Suppressor macrophage treated with lipopolysaccharide for 1 hour (primary cell): ENCODE results near the gene PLEKHA5.
"Not testable (repeated sequence)": the region's sequence is repeated elsewhere in the genome, so short reads cannot be mapped to it uniquely, and the experiment has no call there.

Experiments used
- DNase-seq, 3 donors: peaks; one replicate each; pipeline ENCODE4 v3.0.0-alpha.2; 2020 to 2022

The PLEKHA5 gene, protein sequence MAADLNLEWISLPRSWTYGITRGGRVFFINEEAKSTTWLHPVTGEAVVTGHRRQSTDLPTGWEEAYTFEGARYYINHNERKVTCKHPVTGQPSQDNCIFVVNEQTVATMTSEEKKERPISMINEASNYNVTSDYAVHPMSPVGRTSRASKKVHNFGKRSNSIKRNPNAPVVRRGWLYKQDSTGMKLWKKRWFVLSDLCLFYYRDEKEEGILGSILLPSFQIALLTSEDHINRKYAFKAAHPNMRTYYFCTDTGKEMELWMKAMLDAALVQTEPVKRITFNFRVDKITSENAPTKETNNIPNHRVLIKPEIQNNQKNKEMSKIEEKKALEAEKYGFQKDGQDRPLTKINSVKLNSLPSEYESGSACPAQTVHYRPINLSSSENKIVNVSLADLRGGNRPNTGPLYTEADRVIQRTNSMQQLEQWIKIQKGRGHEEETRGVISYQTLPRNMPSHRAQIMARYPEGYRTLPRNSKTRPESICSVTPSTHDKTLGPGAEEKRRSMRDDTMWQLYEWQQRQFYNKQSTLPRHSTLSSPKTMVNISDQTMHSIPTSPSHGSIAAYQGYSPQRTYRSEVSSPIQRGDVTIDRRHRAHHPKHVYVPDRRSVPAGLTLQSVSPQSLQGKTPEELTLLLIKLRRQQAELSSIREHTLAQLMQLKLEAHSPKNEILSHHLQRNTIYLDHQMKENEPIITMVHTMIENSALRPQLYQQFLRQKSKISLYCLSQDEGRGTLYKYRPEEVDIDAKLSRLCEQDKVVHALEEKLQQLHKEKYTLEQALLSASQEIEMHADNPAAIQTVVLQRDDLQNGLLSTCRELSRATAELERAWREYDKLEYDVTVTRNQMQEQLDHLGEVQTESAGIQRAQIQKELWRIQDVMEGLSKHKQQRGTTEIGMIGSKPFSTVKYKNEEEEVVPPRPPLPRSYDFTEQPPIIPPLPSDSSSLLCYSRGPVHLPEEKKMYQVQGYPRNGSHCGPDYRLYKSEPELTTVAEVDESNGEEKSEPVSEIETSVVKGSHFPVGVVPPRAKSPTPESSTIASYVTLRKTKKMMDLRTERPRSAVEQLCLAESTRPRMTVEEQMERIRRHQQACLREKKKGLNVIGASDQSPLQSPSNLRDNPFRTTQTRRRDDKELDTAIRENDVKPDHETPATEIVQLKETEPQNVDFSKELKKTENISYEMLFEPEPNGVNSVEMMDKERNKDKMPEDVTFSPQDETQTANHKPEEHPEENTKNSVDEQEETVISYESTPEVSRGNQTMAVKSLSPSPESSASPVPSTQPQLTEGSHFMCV

DNA sequence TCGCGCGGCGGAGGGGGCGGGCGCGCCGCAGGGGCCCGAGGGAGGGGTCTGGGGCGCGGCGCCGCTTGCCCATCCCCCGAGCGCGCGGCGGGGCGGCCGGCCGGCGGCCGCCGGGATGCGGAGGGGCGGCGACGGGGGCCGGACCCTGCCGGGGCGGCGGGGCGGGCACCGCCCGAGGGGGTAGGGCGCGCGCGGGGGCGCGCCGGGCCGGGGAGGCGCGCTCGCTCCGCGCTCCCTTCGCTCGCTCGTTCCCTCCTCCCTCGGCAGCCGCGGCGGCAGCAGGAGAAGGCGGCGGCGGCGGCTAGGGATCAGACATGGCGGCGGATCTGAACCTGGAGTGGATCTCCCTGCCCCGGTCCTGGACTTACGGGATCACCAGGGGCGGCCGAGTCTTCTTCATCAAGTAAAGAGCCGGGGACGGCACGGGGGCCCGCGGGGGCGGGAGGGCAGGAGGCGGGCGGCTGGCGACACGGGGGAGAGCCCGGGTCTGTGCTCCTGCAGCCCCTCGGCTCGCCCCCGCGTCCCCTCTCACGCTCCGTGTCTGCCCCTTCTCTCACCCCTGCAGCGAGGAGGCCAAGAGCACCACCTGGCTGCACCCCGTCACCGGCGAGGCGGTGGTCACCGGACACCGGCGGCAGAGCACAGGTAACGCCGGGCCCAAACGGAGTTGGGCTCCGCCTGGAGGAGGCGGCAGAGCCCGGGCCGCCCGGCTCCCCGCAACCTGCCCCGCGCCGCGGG, at the start of gene PLEKHA5:
PLEKHA5 (plus strand) TSS at position 248 of the 738 bp plus-strand sequence; CDS start at position 315, 67 bp downstream.
- DNase-seq: peak; percentile 65 to 90 (median 80)

DNA sequence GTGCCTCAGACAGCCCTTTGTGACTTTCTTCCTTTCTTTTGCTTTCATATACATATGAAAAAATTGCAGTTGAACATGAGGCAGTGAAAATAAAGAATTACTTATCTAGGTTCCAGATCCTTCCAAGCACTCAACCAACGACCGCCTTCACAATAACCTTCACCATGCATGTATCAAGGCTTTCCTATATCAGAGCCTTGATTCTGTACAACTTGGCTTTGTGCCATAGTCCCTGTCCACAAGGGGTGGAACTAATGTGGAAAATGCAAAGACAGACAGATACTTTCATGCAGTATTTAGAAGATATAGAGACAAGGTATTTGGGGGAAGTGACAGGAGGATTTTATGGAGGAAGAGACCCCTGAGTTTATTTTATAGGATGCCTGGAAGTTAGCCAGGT, 48.6 kb upstream of the PLEKHA5 start:
- DNase-seq: no peak

DNA sequence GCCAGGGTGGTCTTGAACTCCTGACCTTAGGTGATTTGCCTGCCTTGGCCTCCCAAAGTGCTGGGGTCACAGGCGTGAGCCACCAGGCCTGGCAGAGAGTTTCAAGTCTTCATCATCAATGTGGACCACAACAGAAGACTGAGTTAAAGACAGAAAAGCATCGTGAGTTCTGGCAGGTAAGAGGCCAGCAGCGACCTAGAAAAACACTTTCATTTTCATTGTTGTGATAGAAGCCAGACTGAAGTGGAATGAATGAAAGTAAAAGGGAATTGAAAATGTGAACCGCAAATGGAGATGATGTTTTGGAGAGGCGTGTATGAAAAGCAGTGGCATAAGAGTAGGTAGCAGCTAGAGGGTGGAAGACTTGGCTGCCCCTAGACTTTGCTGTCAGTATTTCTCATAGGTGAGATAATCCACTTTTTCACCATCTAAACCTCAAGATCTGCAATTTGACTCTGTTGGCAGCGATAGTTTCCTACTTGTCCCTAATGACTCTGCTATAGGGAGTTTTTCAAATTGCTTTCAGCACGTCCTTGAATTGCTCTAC, 47.1 kb upstream of the PLEKHA5 start:
- no peak for DNase-seq

GRCh38 chr12:19084547-19084946, 45.0 kb upstream of the PLEKHA5 start:
- no peak for DNase-seq

- no peak for DNase-seq
These were observed 44.4 kb upstream of the PLEKHA5 start for GRCh38 chr12:19085090-19085489.

DNA sequence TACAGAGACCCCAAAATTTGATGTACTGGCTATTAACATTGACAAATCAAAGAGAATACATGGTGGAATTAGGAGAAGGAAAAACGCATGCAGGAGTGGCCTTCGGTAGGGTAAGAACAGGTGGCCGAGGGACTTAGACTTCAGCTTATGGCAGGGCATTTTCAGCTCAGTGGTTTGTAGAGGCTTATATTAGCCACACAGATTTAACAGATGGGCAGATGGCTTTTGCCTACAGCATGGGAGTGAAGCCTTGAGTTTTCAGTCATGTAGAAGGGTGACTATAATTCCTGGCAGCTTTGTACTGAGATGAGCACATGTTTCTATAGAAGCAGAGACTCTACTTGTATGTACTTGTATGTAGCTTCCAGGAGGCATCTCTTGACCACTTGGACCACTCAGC, 40.9 kb upstream of the PLEKHA5 start:
- no peak for DNase-seq

GRCh38 chr12:19092482-19092881, 37.1 kb upstream of the PLEKHA5 start:
- not testable (repeated sequence) for DNase-seq

GRCh38 chr12:19093218-19093617, 36.3 kb upstream of the PLEKHA5 start:
- DNase-seq: no peak

DNA sequence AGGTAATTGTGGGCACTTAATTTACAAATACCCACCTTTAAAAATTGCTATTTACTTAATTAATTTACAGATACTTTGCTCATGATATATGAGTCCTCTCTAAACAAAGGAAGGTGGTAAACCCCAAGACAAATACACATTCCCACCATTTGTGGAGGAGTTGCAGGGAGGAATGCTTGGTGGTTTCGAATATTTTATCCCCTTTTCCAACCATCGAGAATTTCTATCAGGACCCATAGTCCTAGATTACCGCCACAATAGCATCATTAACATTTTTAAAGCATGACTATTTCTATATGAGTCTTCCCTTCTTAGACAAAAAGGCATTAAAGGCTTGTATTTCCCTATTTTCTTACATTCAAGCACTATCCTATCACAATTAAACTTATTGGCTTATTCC, 34.2 kb upstream of the PLEKHA5 start:
- DNase-seq: no peak

GRCh38 chr12:19095756-19096480, 33.6 kb upstream of the PLEKHA5 start:
- DNase-seq: no peak

GRCh38 chr12:19105463-19105862, 24.1 kb upstream of the PLEKHA5 start:
- DNase-seq: no peak

DNA sequence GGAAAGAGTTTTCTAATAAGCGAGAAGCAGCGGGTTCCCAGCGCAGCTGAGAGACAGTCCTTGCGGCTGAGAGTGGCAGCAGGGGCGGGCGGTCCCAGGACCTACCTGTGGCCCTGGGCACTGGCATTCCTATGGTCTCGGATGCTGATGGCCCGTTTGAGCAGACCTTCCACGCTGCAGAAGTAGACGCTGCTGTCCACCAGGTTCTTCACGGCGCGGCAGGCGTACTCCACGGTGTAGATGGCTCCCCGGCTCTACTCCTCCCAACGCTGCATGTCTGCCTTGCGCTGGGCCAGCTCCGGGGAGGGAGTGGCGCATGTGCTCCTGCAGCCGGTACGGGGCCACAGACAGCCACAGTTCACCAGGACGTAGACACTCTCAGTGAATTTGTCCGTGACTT, 21.8 kb upstream of the PLEKHA5 start:
- DNase-seq: no peak

GRCh38 chr12:19110221-19110940, 19.2 kb upstream of the PLEKHA5 start:
- DNase-seq: no peak

GRCh38 chr12:19113464-19113863, 16.1 kb upstream of the PLEKHA5 start:
- DNase-seq: no peak

GRCh38 chr12:19115285-19115684, 14.2 kb upstream of the PLEKHA5 start:
- DNase-seq: no peak

GRCh38 chr12:19119440-19119839, 10.1 kb upstream of the PLEKHA5 start:
- no peak for DNase-seq

GRCh38 chr12:19120795-19121194, 8.7 kb upstream of the PLEKHA5 start:
- peak; percentile 31 to 65 (median 42) for DNase-seq

DNA sequence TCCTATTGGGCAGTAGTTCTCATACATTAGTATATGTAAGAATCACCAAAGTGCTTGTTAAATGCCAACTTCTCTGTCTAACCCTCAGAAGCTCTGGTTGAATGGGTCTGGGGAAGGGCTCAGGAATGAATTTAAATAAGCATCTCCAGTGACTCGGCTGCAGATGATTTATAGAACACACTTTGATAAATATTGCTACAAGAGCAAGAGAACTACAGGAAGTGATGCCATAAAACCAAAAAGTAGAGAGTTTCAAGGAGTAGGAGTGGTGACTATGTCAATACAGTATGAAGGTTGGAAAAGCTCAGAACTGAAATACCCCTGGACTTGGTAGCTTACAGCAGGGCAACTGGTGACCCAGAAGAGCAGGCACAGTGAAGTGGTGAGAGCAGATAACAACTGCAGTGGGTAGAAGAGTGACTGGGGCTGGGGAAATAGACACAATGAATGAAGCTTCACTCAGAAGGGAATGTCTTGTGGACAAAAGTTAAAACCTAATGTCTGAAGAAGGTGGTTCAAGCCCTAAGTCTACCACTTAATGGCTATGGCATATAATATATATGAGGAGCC, 8.0 kb upstream of the PLEKHA5 start:
- DNase-seq: no peak

- DNase-seq: no peak
These were observed 4.2 kb upstream of the PLEKHA5 start for GRCh38 chr12:19125325-19125724.

GRCh38 chr12:19127270-19127669, 2.3 kb upstream of the PLEKHA5 start:
- no peak for DNase-seq
